Measurements from ENCODE around the gene ANKMY1.

ANKMY1 gene

GRCh38 chr2:240532031-240532775 lies 25.6 kb downstream of the ANKMY1 start (continued):
- TF ChIP-seq PRDM2 (tag by site-specific recombination; IDR thresholded peaks at IDR 0.05; ENCODE audit: borderline replicate concordance), result no peak

GRCh38 chr2:240531038-240531437 lies 26.8 kb downstream of the ANKMY1 start:
- Histone ChIP-seq H3K27ac (ENCODE audit: extremely low read depth, low read depth, low read length) (no peak overlapping the region), H3K4me1 (ENCODE audit: control insufficient read depth, insufficient read depth, low read length) (no peaks in the 10 kb centered on the region), H3K4me3 (ENCODE audit: low read depth, low read length) (no peak overlapping the region), H3K9me3 (ENCODE audit: control insufficient read depth, insufficient read depth, low read depth, low read length) (no peaks in the 10 kb centered on the region), H3K36me3 (ENCODE audit: control insufficient read depth in 2 of 2, insufficient read depth in 1 of 2, low read length in 2 of 2) (peaks cover 0 to 18% of the 10 kb centered on the region in 2 experiments; a peak in 2 of 3 replicates)
- TF ChIP-seq KLF7 (tag by site-specific recombination; IDR thresholded peaks at IDR 0.05; ENCODE audit: borderline replicate concordance), result no peak
- ChIA-PET POLR2A (no interaction called here), CTCF (interaction anchor here (1.3 kb wide), 1 partner anchor 17 kb away, joined by 7 read pairs; no protein-coding TSS in a partner anchor)

GRCh38 chr2:240530181-240530580 lies 27.6 kb downstream of the ANKMY1 start:
- H3K36me3 ChIP-seq (ENCODE audit: control insufficient read depth in 2 of 2, insufficient read depth in 1 of 2, low read length in 2 of 2), result peaks cover 0 to 26% of the 10 kb centered on the region in 2 experiments; a peak in 2 of 3 replicates
- CTCF ChIA-PET, result no interaction called here
- H3K4me1 ChIP-seq (ENCODE audit: control insufficient read depth, insufficient read depth, low read length), result no peaks in the 10 kb centered on the region
- H3K9me3 ChIP-seq (ENCODE audit: control insufficient read depth, insufficient read depth, low read depth, low read length), result no peaks in the 10 kb centered on the region
- no peak overlapping the region for H3K4me3 ChIP-seq (ENCODE audit: low read depth, low read length)
- no peak overlapping the region for H3K27ac ChIP-seq (ENCODE audit: extremely low read depth, low read depth, low read length)
- TF ChIP-seq ZNF133 (tag by site-specific recombination; IDR thresholded peaks at IDR 0.05) (no peak), ZNF292 (tag by site-specific recombination; IDR thresholded peaks at IDR 0.05; ENCODE audit: borderline replicate concordance, low read depth) (no peak), ZNF274 (IDR thresholded peaks at IDR 0.05; ENCODE audit: low read length) (no peak), ZNF274 (tag by site-specific recombination; IDR thresholded peaks at IDR 0.05; ENCODE audit: borderline replicate concordance) (no peak), ZNF48 (tag by site-specific recombination; IDR thresholded peaks at IDR 0.05) (no peak), ZNF596 (tag by site-specific recombination; IDR thresholded peaks at IDR 0.05) (no peak), ZNF2 (tag by site-specific recombination; IDR thresholded peaks at IDR 0.05) (no peak), ZNF341 (tag by site-specific recombination; IDR thresholded peaks at IDR 0.05; ENCODE audit: low read depth) (no peak), ZNF776 (tag by site-specific recombination; IDR thresholded peaks at IDR 0.05; ENCODE audit: borderline replicate concordance) (no peak), HOXA7 (CRISPR knock-in tag; IDR thresholded peaks at IDR 0.05; ENCODE audit: borderline replicate concordance) (no peak), ZBTB7A (tag by site-specific recombination; IDR thresholded peaks at IDR 0.05; ENCODE audit: low read depth) (no peak)
- TF ChIP-seq, protein P1, sequence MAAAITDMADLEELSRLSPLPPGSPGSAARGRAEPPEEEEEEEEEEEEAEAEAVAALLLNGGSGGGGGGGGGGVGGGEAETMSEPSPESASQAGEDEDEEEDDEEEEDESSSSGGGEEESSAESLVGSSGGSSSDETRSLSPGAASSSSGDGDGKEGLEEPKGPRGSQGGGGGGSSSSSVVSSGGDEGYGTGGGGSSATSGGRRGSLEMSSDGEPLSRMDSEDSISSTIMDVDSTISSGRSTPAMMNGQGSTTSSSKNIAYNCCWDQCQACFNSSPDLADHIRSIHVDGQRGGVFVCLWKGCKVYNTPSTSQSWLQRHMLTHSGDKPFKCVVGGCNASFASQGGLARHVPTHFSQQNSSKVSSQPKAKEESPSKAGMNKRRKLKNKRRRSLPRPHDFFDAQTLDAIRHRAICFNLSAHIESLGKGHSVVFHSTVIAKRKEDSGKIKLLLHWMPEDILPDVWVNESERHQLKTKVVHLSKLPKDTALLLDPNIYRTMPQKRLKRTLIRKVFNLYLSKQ (tag by site-specific recombination; IDR thresholded peaks at IDR 0.05; ENCODE audit: borderline replicate concordance), result no peak
- POLR2A ChIA-PET, result no interaction called here

All from HEK293 (cell line).